Measurements from ENCODE around the gene ZSWIM9. TPM values are rescaled to one million over a fixed set of nuclear protein-coding genes. Genes with fewer than 3 reads are reported as not detected.

The ZSWIM9 gene
- total and polyA plus RNA-seq, 2 donors (not counting 3 experiments of a cell fraction or from before 2014, with no cell fraction given) = 1.0 to 8.6 TPM

- Histone ChIP-seq H3K79me2 (ENCODE audit: control insufficient read depth, insufficient read depth, low read length) (no peaks in the 10 kb centered on the region), H4K20me1 (replicated peaks; ENCODE audit: control insufficient read depth, extremely low read depth, insufficient read depth, low read length) (no peaks in the 10 kb centered on the region), H3K4me3 (replicated peaks in 1 of 3; ENCODE audit: insufficient read depth in 1 of 3, low read depth in 1 of 3, low read length in 3 of 3) (no peak overlapping the region), H2AFZ (ENCODE audit: low read depth, low read length) (no peak overlapping the region), H3K4me1 (ENCODE audit: control insufficient read depth, extremely low read depth, insufficient read depth, low read length) (peaks cover 19% of the 10 kb centered on the region), H3K27me3 (ENCODE audit: control insufficient read depth in 2 of 2, insufficient read depth in 2 of 2, low read length in 2 of 2) (no peaks in the 10 kb centered on the region), H3K4me2 (ENCODE audit: insufficient read depth, low read length) (no peak overlapping the region), H3K36me3 (ENCODE audit: control insufficient read depth in 2 of 2, extremely low read depth in 1 of 2, insufficient read depth in 2 of 2, low read length in 2 of 2) (peaks cover 21 to 30% of the 10 kb centered on the region in 2 experiments), H3K9ac (replicated peaks; ENCODE audit: extremely low read depth, insufficient read depth, low read length) (no peak overlapping the region), H3K9me1 (replicated peaks; ENCODE audit: control insufficient read depth, extremely low read depth, insufficient read depth, low read length) (no peaks in the 10 kb centered on the region), H3K27ac (ENCODE audit: insufficient read depth, low read depth, low read length) (no peak overlapping the region), H3K9me3 (replicated peaks; ENCODE audit: control insufficient read depth, insufficient read depth, low read length) (no peaks in the 10 kb centered on the region)
- FAIRE-seq (no peak), DNase-seq (ENCODE audit: low read depth, low spot score) (no peak)
- ChIA-PET CTCF (interaction anchor here (2.9 kb wide), 1 partner anchor 13 kb away, joined by 15 read pairs; no protein-coding TSS in a partner anchor), POLR2A (no interaction called here)
- BruUV-seq (replicated peaks) = no TSS peak
- intact Hi-C loops (cut with micrococcal nuclease) (no loop called here), dilution Hi-C loops (cut with MboI; ENCODE audit: extremely low pct_ligation_motif_present, low sequenced_read_pairs) (no loop called here)
- TF ChIP-seq MYC (IDR thresholded peaks at IDR 0.05; ENCODE audit: low read depth, low read length) (no peak), POLR2AphosphoS5 (IDR thresholded peaks at IDR 0.05; ENCODE audit: insufficient read depth, low read depth, low read length) (no peak), FOS (IDR thresholded peaks at IDR 0.05; ENCODE audit: borderline replicate concordance, insufficient read depth, low read length) (no peak), POLR2A (IDR thresholded peaks at IDR 0.05; ENCODE audit: low read depth, low read length) (no peak), EZH2 (IDR thresholded peaks at IDR 0.05; ENCODE audit: borderline replicate concordance, low read depth, low read length, severe bottlenecking) (no peak), GATA2 (IDR thresholded peaks at IDR 0.05; ENCODE audit: insufficient read depth, insufficient read length, low read depth, low read length) (no peak), MAX (IDR thresholded peaks at IDR 0.05; ENCODE audit: insufficient read depth, insufficient read length) (no peak), CTCF (IDR thresholded peaks at IDR 0.05; ENCODE audit: extremely low read depth in 1 of 2, insufficient read depth in 1 of 2, low read depth in 1 of 2, low read length in 2 of 2) (no peak), JUN (IDR thresholded peaks at IDR 0.05; ENCODE audit: borderline replicate concordance, insufficient read depth, insufficient read length, low read depth) (no peak)
Measured at GRCh38 chr19:48216933-48217332, 46.5 kb downstream of the ZSWIM9 start.

Data from endothelial cell of umbilical vein (primary cell).